ENCODE results near the gene TIMM23B.
A peak's percentile ranks its signal among the peaks of the same experiment; 100 is the strongest.
"Not testable (repeated sequence)": the region's sequence is repeated elsewhere in the genome, so short reads cannot be mapped to it uniquely, and the experiment has no call there.

The TIMM23B gene, protein sequence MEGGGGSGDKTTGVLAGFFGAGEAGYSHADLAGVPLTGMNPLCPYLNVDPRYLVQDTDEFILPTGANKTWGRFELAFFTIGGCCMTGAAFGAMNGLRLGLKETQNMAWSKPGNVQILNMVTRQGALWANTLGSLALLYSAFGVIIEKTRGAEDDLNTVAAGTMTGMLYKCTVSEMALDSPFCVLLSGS

DNA sequence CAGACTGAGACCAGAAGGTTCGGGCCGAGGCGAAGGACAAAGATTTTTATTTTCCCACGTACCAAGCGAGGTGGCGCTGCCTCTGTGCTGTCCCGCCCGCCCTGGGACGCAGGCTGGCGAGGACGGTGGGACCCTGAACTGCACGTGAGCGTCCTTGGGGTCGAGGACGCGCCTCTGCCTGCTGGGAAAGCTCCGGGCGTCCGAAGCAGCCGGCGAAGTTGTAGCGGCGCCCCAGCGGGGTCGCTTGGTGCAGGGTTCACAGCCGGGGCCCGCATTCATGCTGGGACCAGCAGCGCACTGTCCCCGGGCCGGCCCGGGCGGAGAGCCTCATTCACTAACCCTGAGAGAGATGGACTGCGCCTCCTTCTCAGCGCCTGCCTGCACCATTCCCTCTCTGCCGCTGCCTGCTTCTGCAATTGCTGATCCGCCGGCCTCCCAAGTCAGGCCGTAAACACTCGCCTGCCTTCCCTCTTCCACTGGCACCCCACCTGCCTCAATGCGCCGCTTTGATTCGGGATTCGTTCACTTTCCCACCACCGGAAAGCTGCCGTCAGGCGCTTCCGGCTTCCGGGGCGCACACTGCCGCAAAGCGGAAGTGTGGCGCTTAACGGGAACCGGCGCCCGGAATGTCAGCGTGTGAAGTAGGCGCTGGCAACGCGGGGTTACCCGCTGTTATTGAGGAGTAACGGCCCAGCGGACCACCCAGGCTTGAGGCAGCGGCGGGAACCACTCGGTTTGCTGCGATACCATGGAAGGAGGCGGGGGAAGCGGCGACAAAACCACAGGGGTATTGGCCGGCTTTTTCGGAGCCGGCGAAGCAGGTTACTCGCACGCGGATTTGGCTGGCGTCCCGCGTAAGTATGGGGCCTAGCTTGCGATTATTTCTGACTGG is at the start of gene TIMM23B, which contains the start of gene PARG:
TSS of gene TIMM23B (plus strand) at position 607 of the 892 bp plus-strand sequence. CDS start at position 749, 142 bp downstream.
TSS of gene PARG (minus strand) at position 581 of the 892 bp plus-strand sequence. CDS start at position 279, 302 bp downstream.
- DNase-seq, result peak; percentile 87 to 88

DNA sequence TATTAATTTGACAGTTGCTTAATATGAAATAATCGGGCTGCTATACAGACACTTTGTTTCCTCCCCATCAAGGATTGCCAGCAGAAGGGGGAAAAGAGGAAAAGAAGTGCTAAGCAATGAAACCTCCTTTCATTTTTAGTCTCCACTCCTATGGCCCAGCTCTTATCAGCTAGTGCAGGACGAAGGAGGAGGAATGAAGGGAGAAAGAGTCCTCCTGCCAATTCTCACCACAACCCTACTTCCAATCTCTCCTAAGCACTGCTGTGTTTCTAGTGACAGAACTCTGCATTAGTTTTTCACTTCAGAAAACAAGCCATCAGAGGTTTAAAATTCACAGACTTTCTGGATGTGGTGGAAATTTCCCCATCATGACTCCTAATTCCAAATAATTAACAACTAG is 41.9 kb upstream of the TIMM23B start:
- not testable (repeated sequence) for DNase-seq

DNA sequence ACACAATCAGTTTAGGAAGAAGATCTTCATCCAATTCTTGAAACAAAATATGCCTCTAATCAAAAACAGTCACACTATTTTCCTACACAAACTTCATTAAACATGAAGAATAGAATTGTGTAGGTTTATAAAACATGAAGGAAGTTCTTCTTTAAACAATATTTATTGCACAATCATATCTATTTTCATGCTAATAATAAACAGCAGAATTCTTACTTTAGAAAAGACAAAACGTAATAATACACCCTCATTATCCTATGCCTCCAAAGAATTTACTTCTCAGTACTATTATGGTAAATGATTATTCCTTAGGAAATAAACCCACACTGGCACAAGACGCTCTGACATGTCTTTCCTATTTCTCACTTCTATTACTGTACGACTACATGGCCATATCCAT is 41.4 kb upstream of the TIMM23B start:
- not testable (repeated sequence) for DNase-seq

DNA sequence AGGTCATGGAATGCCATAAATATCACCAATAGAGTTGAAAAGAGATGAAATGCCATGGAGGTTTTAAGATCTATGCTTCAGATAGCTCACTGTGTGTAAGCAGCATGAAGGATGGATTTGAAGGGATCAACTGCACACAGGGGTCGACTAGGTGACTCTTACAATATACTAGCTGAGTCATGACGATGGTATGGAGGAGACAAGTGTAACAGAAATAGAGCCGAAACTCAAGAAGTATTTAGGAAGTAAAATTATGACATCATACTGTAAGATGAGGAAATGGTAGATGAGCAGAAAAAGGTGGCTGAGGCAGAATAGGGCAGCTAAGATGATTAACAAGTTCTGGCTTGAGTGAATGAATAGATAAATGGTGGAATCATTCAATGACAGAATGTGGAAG is 38.0 kb upstream of the TIMM23B start:
- not testable (repeated sequence) for DNase-seq

DNA sequence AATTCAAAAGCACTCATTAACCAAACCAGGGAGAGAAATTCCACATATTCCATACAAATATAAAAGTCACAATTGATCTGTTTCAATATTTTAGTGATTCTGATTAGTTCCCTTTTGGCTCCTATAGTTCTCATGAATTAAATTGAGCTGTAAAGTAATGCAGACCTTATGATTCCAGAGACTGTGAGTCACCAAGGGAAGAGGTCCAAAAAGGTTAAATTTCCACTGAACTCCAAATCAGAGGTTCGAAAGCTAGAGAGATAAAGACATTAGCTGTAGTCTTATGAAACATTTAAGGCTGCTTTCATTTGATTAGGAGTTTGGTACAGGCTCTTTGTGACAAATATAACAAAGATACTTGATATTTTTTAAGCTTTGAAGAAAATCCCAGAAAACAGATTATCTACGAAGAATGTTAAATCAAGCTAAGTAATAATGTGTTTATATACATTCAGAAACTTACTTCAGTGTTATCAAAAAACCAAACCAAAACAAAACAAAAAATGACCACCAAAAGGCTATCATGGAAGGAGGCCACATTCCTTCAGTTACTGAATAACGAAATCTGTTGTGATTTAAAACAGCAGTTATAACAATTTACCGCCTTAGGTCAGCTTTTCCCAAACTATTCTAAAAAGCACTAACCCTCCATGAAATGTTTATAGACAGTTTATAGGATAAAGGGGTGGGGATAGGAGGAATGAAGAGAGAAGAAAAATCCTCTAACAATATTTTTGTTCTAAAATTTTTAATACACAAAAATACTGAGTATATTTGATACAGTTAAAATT is 33.4 kb upstream of the TIMM23B start:
- DNase-seq, result not testable (repeated sequence)

DNA sequence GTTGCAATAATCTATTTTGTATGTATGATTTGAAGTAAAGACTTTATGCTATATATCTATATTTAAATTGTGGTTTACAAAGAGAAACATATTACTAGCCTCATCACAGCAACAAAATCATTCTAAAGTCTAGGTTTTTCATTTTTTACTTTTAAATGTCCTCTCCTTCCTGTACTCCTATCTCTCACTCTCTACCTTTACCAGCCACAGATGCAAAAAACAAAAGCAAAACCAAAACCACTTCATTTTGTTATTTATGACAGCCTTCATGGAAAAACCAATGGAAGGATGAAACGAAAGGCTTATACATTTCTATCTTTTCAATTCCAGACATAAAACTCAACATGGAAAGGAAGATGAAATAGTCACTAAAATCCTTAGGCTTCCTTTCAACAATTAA is 31.6 kb upstream of the TIMM23B start:
- DNase-seq, result not testable (repeated sequence)

DNA sequence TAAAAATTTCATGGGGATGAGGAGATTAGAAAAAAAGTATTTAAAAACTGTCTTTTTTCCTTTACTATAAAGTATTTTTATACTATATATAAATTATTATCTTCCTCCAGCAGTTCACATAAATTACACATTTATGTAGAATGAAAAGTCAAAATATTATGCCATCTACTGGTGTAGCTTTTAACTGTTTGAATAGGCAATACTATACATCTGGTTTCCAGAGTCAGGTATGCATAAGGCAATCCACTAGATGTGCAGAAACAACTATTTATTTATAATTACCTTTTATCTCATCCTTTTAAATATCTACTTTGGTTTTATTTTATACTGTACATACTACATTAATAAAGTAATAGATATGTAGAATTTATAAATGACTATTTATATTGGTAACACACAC is 25.4 kb upstream of the TIMM23B start:
- not testable (repeated sequence) for DNase-seq

DNA sequence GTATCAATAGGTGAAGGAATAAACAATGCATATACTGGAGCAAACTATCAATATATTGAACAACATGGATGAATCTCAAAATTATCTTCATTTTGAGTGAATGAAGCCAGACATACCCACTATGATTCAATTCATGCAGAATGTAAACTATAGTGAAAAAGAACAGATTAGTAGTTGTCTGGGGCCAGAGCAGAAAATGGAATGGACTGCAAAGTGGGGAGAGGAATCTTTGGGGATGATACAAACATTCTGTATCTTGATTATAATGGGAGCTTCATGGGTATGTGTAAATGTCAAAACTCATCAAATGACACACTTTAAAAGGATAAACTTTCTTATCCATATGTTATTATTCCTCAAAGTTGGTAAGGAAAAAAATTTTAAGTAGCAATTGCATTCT is 23.9 kb upstream of the TIMM23B start:
- DNase-seq, result not testable (repeated sequence)

DNA sequence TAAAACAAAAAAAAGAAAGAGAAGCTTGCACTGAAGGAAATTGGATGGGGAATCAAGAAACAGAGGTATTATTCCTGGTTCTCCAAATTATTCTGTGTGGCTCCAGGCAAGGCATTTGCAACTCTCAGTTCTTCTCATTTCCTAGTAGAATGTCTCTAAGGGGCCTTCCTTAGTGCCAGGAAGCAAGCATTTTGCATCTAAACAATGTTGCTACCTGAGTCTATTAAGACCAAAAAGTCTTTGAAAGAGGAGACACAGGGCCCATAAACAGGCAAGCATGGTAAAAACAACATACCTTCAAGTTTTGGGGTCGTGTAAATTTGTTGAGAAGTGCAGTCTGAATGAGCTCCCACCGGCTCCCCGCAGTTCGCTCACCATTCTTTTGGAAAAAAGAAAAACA is 19.8 kb upstream of the TIMM23B start:
- DNase-seq, result not testable (repeated sequence)

DNA sequence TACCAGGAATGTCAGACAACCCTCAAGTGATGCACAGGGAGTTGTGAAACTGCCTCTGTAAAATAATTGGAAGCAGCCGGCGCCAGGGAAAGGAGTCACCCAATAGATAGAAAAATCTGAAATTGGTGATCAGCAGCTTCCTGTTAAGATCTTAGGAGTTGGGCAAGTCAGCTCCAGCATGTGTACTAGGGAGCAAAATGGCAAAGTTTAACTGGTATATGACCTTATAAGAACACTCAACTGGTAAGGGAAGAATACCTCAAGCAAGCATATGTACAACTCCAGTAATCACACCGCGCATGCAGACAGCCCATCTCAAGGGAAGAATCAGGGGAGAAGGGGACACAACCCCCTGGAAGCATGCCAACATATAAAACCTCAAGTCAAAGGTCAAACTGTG is 18.3 kb upstream of the TIMM23B start:
- not testable (repeated sequence) for DNase-seq

DNA sequence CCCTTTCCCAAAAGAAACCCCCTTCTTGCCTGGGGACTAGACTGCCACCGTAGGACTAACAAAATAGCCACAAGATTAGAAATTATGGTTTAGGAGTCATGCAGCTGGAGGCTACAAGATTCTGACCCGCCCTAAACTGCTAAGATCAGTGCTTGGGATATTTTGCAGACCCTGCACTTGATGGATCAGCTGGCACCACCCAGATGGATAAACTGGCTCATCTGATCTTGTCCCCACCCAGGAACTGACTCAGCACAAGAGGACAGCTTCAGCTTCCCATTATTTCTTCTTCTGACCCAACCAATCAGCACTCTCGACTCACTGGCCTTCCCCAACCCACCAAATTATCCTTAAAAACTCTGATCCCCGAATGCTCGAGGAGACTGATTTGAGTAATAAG is 10.6 kb upstream of the TIMM23B start:
- DNase-seq, result not testable (repeated sequence)

DNA sequence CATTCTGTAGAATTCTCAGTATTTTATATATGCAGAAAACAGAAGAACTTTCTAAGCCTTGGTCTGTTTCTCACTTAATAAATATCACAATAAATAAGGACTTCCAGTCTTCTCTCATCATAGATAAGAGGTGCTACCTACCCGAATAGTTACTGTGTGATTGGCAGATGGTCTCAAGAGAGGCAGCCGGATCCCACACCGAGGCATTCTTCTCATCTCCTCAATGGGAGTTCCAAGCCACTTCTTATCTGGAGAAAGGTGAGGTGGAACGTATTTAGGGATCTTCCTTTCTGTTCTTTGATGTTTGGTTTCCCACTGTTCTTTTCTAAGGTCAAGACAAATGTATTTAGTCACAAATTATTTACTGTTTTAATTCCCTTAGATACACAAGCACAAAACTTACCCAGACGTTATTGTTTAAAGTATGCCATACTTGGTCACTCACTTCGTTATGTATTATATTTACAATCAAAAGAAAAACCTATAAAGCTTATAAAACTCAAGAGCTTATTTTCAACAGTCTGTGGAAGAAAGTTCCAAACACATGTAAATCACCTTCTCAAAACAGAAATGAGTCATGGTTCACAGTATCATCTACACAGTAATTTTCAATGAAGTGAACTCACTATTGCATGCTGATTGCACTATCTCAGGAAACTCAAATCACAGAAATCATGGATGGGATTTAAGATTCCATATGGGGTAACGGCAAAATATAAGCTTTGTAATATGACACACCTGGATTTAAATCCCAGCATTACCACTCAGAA is 9.7 kb upstream of the TIMM23B start:
- DNase-seq, result not testable (repeated sequence)

DNA sequence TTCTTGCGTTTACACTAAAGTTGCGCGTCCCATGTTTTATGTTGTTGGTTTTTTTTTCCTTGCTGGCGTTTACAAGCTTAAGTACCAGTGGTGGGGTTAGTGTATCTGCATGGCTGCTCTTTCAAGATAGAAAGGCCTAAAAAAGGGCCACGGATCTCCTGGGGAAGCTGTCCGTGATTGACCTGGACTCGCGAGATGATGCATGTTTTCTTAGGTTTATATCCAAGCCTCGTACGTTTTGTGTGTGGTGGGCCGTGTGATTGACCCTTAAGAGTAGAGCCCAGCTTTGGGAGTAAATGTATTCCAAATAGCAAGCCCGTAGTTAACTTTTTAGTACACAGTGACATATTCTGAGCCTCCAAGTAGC is 469 bp downstream of the TIMM23B start:
- DNase-seq, result not testable (repeated sequence)

DNA sequence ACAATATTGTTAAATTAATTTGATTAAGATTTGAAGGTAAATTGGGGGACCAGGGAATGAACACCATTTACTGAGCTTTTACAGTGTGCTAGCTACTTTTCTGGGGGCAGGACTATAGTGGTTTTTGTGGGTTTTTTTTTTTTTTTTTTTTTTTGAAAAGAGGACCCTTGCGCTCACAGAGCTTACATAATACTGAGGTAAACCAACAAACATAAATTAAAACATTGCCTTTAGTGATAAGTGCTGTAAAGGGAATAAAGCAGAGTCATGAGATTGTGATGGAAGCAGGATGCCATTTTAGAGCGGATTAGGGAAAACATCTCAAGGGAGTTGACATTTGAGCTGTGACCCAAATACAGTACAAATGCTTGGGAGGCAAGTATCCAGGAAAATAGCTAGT is 1.8 kb downstream of the TIMM23B start:
- DNase-seq, result not testable (repeated sequence)

DNA sequence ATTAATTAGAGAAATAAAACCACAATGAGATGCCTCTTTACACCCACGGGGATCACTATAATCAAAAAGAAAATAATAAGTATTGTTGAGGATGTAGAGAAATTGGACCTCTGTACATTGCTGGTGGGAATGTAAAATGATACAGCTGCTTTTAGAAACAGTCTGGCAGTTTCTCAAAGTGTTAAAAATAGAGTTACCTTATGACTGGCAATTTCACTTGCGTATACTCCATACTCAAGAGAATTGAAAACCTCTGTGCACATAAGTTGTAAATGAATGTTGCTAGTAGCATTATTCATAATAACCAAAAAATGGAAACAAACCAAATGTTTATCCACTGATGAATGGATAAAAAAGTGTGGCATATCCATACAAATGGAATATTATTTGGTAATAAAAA is 6.3 kb downstream of the TIMM23B start:
- DNase-seq, result not testable (repeated sequence)

DNA sequence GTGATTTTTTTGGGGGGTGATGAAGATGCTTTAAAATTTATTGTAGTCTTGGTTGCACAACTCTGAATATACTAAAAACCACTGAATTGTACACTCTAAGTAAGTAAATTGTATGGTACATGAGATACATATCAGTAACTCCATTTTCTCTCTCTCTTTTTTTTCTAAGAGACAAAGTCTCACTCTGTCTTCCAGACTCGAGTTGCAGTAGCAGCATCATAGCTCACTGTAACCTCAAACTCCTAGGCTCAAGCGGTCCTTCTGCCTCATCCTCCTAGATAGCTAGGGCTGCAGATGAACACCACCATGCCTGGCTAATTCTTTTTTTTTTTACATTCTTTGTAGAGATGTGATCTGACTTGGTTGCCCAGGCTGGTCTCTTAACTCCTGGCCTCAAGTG is 6.9 kb downstream of the TIMM23B start:
- not testable (repeated sequence) for DNase-seq

DNA sequence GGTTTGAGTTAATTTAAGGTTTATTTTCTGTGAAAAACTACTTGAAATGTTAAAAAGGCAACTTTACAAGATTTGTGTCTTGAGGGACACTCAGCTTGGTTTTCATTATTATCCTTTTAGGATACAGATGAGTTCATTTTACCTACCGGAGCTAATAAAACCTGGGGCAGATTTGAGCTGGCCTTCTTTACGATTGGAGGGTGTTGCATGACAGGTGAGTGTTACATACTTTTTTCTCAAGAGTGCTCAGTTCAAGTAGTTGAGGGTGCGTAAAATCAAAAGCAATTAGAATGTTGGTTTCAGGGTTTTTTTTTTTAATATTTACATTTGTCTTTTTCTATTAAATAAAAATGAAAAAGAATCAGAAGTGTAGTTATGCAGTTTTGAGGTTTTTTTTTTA is 10.2 kb downstream of the TIMM23B start:
- DNase-seq, result not testable (repeated sequence)

DNA sequence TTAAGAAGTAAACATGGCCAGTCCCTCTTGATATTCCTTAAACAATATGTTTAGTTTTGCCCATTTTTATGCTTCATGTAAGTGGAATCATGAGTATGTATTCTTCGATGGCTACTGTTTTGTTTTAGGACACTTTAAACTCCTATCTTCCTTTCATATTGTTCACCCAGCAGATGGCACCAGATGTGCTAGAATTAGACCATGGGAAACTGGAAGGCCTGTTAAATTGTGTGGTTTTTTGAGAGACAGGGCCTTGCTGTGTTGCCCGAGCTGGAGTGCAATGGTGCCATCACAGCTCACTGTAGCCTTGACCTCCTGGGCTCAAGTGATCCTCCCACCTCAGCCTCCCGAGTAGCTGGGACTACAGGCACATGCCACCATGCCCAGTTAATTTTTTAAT is 11.3 kb downstream of the TIMM23B start:
- not testable (repeated sequence) for DNase-seq

DNA sequence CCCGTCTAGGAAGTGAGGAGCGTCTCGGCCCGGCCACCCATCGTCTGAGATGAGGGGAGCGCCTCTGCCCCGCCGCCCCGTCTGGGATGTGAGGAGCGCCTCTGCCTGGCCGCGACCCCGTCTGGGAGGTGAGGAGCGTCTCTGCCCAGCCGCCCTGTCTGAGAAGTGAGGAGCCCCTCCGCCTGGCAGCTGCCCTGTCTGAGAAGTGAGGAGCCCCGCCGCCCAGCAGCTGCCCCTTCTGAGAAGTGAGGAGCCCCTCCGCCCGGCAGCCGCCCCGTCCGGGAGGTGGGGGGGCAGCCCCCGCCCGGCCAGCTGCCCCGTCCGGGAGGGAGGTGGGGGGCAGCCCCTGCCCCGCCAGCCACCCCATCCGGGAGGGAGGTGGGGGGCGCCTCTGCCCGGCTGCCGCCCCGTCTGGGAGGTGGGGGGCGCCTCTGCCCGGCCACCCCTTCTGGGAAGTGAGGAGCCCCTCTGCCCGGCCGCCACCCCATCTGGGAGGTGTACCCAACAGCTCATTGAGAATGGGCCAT is 28.5 kb downstream of the TIMM23B start:
- DNase-seq, result not testable (repeated sequence)

DNA sequence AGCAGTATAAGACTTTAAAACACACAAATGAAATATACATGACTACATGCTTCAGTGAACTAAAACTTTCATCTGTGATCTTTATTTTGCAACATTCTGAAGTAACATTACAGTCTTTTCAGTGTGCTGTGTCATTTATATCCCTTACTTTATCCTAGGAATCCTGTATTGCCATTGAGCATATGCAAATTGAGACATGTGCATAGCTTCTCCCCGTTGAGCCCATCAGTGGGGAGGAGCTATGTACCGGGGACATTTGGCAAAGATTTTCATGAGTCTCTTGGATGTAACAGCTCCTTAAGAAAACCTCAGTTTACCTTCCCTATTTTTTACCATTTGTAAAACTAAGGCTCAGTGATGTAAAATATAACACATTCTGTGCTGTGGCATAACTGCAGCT is 29.6 kb downstream of the TIMM23B start:
- DNase-seq, result not testable (repeated sequence)

DNA sequence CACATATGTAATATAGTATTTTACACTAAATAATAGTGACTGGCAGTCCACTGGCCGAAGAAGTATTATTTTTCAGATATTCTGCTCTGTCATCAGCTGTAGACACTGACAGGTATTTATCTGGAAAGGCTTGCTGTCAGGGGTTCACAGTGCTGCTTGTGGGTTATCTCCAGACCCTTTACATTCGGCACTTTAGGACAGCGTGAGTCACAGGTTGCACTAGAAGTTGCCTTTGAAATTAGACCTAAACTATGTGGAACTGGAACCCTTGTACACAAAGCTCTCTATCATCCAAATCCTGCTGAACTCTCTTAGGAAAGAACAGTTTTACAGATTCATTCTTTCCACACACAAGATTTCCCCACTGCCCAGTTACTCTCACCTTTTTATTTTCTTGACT is 30.2 kb downstream of the TIMM23B start:
- DNase-seq, result not testable (repeated sequence)

DNA sequence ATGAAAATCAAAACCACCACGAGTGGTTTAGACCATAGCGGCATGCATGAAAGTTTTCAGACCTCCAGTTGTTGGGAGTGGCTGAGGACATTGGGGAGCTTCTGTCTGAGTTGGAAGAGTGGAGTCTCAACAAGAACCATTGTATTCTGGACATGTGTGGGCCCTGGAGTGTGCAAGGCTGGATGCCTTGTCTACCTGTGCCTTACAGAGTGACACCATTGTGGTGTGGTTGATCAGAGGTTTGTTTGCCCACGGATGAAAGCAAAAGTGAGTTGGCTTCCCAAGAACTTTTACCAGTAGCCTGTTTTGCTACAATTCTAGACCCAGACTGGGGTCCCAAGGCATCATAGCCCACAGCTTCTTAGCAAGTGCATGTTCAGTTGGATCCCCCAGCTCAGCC is 35.9 kb downstream of the TIMM23B start:
- not testable (repeated sequence) for DNase-seq

Measured in activated T-cell treated with anti-CD3 and anti-CD28 coated beads, Interleukin-2, amount 50 U/mL, for 48 hours (primary cell).